WTC11 (cell line): Measurements from ENCODE around the gene SKP2. TPM values are rescaled to one million over a fixed set of nuclear protein-coding genes. Genes with fewer than 3 reads are reported as not detected.

Source experiments
- ATAC-seq: fragments of 200-7000 bp; cut with Tn5 transposase; 2 replicates; pipeline ENCODE4 v1.10.0; 2021; ENCODE audit warnings: mild to moderate bottlenecking, moderate library complexity
- CTCF ChIA-PET: fragments of 300-600 bp; sonication (Branson Sonifier 250); formaldehyde crosslinking; loops from one replicate; lab custom pipeline; 2021; ENCODE audit warnings: antibody characterized with exemption; lab: Charles Lee
- POLR2A ChIA-PET: fragments of 350-600 bp; sonication (Branson Sonifier 250); formaldehyde crosslinking; loops from one replicate; lab custom pipeline; 2021; ENCODE audit warnings: antibody characterized with exemption; lab: Charles Lee
- DNase-seq: peaks from one replicate; pipeline ENCODE4 v3.0.0; 2021; ENCODE audit warnings: low spot score
- H3K27ac Mint-ChIP-seq: 2 replicates; pipeline ENCODE4 v1.8.0; 2021; ENCODE audit warnings: mixed read lengths
- H3K27me3 Mint-ChIP-seq: 2 replicates; pipeline ENCODE4 v1.8.0; 2021; ENCODE audit warnings: low read depth, mild to moderate bottlenecking, moderate library complexity, mixed read lengths
- H3K36me3 Mint-ChIP-seq: 2 replicates; pipeline ENCODE4 v1.8.0; 2021; ENCODE audit warnings: mixed read lengths
- H3K4me1 Mint-ChIP-seq: 2 replicates; pipeline ENCODE4 v1.8.0; 2022; ENCODE audit warnings: mixed read lengths
- H3K4me3 Mint-ChIP-seq: 2 replicates; pipeline ENCODE4 v1.8.0; 2021; ENCODE audit warnings: mild to moderate bottlenecking, moderate library complexity, mixed read lengths
- H3K9me3 Mint-ChIP-seq: 2 replicates; pipeline ENCODE4 v1.8.0; 2021; ENCODE audit warnings: mixed read lengths
- CBFB ChIP-seq: sonication (generic); formaldehyde crosslinking; IDR thresholded peaks from 2 replicates; pipeline ENCODE4 v1.8.1; 2022; ENCODE audit warnings: mild to moderate bottlenecking, low read depth, missing genetic modification reagents
- CREB1 ChIP-seq: sonication (generic); formaldehyde crosslinking; IDR thresholded peaks from 2 replicates; pipeline ENCODE4 v1.8.0; 2023; ENCODE audit warnings: mild to moderate bottlenecking, missing genetic modification reagents
- CREM ChIP-seq: sonication (generic); formaldehyde crosslinking; IDR thresholded peaks from 2 replicates; pipeline ENCODE4 v1.8.1; 2022; ENCODE audit warnings: mild to moderate bottlenecking, missing genetic modification reagents, moderate library complexity
- EMX1 ChIP-seq: fragments of 250-450 bp; sonication (Bioruptor Pico); IDR thresholded peaks from 2 replicates; pipeline ENCODE4 v1.8.0; 2021; ENCODE audit warnings: mild to moderate bottlenecking
- ERG ChIP-seq: fragments of 250-450 bp; sonication (Bioruptor Pico); IDR thresholded peaks from 2 replicates; pipeline ENCODE4 v1.8.0; 2021; ENCODE audit warnings: mild to moderate bottlenecking
- ESRRA ChIP-seq: sonication (generic); formaldehyde crosslinking; IDR thresholded peaks from 2 replicates; pipeline ENCODE4 v1.8.1; 2022; ENCODE audit warnings: mild to moderate bottlenecking, missing genetic modification reagents, borderline replicate concordance
- FOXK1 ChIP-seq: sonication (generic); formaldehyde crosslinking; IDR thresholded peaks from 2 replicates; pipeline ENCODE4 v1.8.0; 2022; ENCODE audit warnings: mild to moderate bottlenecking, moderate library complexity, missing genetic modification reagents
- MLX ChIP-seq: sonication (generic); formaldehyde crosslinking; IDR thresholded peaks from 2 replicates; pipeline ENCODE4 v1.8.1; 2023; ENCODE audit warnings: mild to moderate bottlenecking, missing genetic modification reagents, moderate library complexity
- MYBL2 ChIP-seq: sonication (generic); formaldehyde crosslinking; IDR thresholded peaks from 2 replicates; pipeline ENCODE4 v1.8.1; 2023; ENCODE audit warnings: mild to moderate bottlenecking, moderate library complexity, missing genetic modification reagents
- NR3C1 ChIP-seq: sonication (generic); formaldehyde crosslinking; conservative IDR thresholded peaks from 2 replicates; pipeline ENCODE4 v1.8.1; 2023; ENCODE audit warnings: low read depth, mild to moderate bottlenecking, missing genetic modification reagents
- PREB ChIP-seq: sonication (generic); formaldehyde crosslinking; IDR thresholded peaks from 2 replicates; pipeline ENCODE4 v1.8.1; 2022; ENCODE audit warnings: mild to moderate bottlenecking, missing genetic modification reagents, moderate library complexity, borderline replicate concordance
- PRRX2 ChIP-seq: fragments of 250-450 bp; sonication (Bioruptor Pico); IDR thresholded peaks from 2 replicates; pipeline ENCODE4 v1.8.0; 2021; ENCODE audit warnings: mild to moderate bottlenecking
- SP1 ChIP-seq: sonication (generic); formaldehyde crosslinking; conservative IDR thresholded peaks from 2 replicates; pipeline ENCODE4 v1.8.1; 2022; ENCODE audit warnings: missing genetic modification reagents
- TCF7 ChIP-seq: sonication (generic); formaldehyde crosslinking; IDR thresholded peaks from 2 replicates; pipeline ENCODE4 v1.8.0; 2022; ENCODE audit warnings: mild to moderate bottlenecking, low read depth, missing genetic modification reagents, moderate library complexity
- ZBTB21 ChIP-seq: sonication (generic); formaldehyde crosslinking; IDR thresholded peaks from 2 replicates; pipeline ENCODE4 v1.8.1; 2023; ENCODE audit warnings: mild to moderate bottlenecking, missing genetic modification reagents, borderline replicate concordance
- ZMAT4 ChIP-seq: fragments of 250-450 bp; sonication (Bioruptor Pico); IDR thresholded peaks from 2 replicates; pipeline ENCODE4 v1.9.0; 2021; ENCODE audit warnings: mild to moderate bottlenecking
- ZNF317 ChIP-seq: sonication (generic); formaldehyde crosslinking; IDR thresholded peaks from 2 replicates; pipeline ENCODE4 v1.8.1; 2023; ENCODE audit warnings: low read depth, mild to moderate bottlenecking, moderate library complexity, missing genetic modification reagents, borderline replicate concordance
- ZNF396 ChIP-seq: fragments of 250-450 bp; sonication (Bioruptor Pico); IDR thresholded peaks from 2 replicates; pipeline ENCODE4 v1.8.0; 2021; ENCODE audit warnings: mild to moderate bottlenecking, moderate library complexity, borderline replicate concordance
- ZNF512 ChIP-seq: sonication (generic); formaldehyde crosslinking; IDR thresholded peaks from 2 replicates; pipeline ENCODE4 v1.8.1; 2022; ENCODE audit warnings: missing genetic modification reagents, borderline replicate concordance
- ZNF532 ChIP-seq: fragments of 250-450 bp; sonication (Bioruptor Pico); IDR thresholded peaks from 2 replicates; pipeline ENCODE4 v1.9.0; 2021; ENCODE audit warnings: mild to moderate bottlenecking, borderline replicate concordance
- ZNF671 ChIP-seq: fragments of 250-450 bp; sonication (Bioruptor Pico); IDR thresholded peaks from 2 replicates; pipeline ENCODE4 v1.8.0; 2021; ENCODE audit warnings: mild to moderate bottlenecking
- total RNA-seq: library from RNA; stranded (reverse); gene quantifications from 3 replicates; pipeline ENCODE4 v1.2.3, GENCODE V29; 2021

Gene SKP2
- total RNA-seq, 1 experiment from 2014 or later: 68.0 TPM

GRCh38 chr5:36206913-36207312 is 55.0 kb downstream of the SKP2 start:
- DNase-seq: no peak
- no peak for ATAC-seq
- TF ChIP-seq ERG (CRISPR knock-in tag): no peak
- TF ChIP-seq TCF7 (CRISPR knock-in tag): no peak
- no peak for TF ChIP-seq PREB (CRISPR knock-in tag)
- no peak for TF ChIP-seq CBFB (CRISPR knock-in tag)
- no peak for TF ChIP-seq MYBL2 (CRISPR knock-in tag)
- CTCF ChIA-PET: interaction anchor here (1.4 kb wide), 1 partner anchor 486 kb away, joined by 3 read pairs; no protein-coding TSS in a partner anchor
- H3K36me3 Mint-ChIP-seq: 0 out of 2 replicates have a peak, but pooled peaks cover 2% of the 10 kb centered on the region
- H3K9me3 Mint-ChIP-seq: no peaks in the 10 kb centered on the region
- POLR2A ChIA-PET: no interaction called here
- no peak overlapping the region for H3K27ac Mint-ChIP-seq
- H3K27me3 Mint-ChIP-seq: no peaks in the 10 kb centered on the region
- no peak overlapping the region for H3K4me3 Mint-ChIP-seq
- H3K4me1 Mint-ChIP-seq: no peaks in the 10 kb centered on the region

- no peak overlapping the region for H3K27ac Mint-ChIP-seq
- DNase-seq (no peak), ATAC-seq (no peak)
- POLR2A ChIA-PET: no interaction called here
- H3K36me3 Mint-ChIP-seq: 0 out of 2 replicates have a peak, but pooled peaks cover 2% of the 10 kb centered on the region
- no peaks in the 10 kb centered on the region for H3K4me1 Mint-ChIP-seq
- no peak overlapping the region for H3K4me3 Mint-ChIP-seq
- H3K9me3 Mint-ChIP-seq: no peaks in the 10 kb centered on the region
- no peaks in the 10 kb centered on the region for H3K27me3 Mint-ChIP-seq
- CTCF ChIA-PET: no interaction called here
- TF ChIP-seq NR3C1 (CRISPR knock-in tag) (no peak), CREM (CRISPR knock-in tag) (no peak), ZNF532 (CRISPR knock-in tag) (no peak), CBFB (CRISPR knock-in tag) (no peak), CREB1 (no peak), ZNF671 (no peak), SP1 (CRISPR knock-in tag) (no peak), ZNF396 (CRISPR knock-in tag) (no peak), EMX1 (no peak), TCF7 (CRISPR knock-in tag) (no peak), MLX (CRISPR knock-in tag) (no peak), PRRX2 (CRISPR knock-in tag) (no peak), MYBL2 (CRISPR knock-in tag) (no peak), ZNF512 (CRISPR knock-in tag) (no peak), ZNF317 (no peak), ZMAT4 (CRISPR knock-in tag) (no peak), PREB (CRISPR knock-in tag) (no peak), ZBTB21 (CRISPR knock-in tag) (no peak), ESRRA (CRISPR knock-in tag) (no peak), FOXK1 (CRISPR knock-in tag) (no peak)
Measured at GRCh38 chr5:36208786-36209185, 56.9 kb downstream of the SKP2 start.
